ENCODE results near the gene SLC6A3.

The SLC6A3 gene

DNA sequence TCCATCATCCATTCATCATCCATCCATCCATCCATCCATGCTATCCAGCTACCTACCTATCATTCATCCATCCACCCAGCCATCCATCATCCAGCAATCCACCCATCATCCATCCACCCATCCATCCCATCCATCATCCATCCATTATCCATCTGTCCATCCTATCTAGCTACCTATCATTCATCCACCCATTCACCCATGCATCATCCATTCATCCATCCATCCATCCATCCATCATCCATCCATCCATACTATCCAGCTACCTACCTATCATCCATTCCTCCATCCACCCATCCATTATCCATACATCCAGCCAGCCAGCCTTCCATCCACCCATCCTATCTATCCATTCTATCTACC is 26.3 kb downstream of the SLC6A3 start:
- H3K4me3 ChIP-seq (ENCODE audit: low read depth, low read length) = no peak overlapping the region
- DNase-seq (ENCODE audit: low read depth) = no peak

DNA sequence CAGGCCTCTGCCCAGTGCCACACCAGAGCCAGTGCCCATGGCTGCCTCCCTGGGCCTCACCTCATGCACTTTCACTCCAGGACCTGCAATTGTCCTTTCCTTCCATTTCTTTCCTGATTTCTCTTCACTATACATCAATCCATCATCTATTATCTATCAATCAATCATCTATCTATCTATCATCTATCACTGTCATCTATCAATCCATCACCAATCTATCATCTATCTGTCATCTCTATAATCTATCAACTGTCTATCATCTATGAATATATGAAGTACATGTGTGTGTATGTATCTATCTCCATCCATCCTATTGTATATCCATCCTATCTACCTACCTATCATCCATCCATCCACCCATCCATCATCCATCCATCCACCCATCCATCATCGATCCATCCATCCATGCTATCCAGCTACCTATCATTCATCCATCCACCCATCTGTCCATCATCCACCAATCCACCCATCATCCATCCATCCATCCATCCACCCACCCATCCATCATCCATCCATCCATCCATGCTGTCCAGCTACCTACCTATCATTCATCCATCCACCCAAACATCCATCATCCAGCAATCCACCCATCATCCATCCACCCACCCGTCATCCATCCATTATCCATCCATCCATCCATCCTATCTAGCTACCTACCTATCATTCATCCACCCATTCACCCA is 26.9 kb downstream of the SLC6A3 start:
- no peak for DNase-seq (ENCODE audit: low read depth)
- H3K4me3 ChIP-seq (ENCODE audit: low read depth, low read length) = no peak overlapping the region
- no peak for TF ChIP-seq POLR2A (IDR thresholded peaks at IDR 0.05; ENCODE audit: extremely low read depth, insufficient read length)
- TF ChIP-seq, protein P1, sequence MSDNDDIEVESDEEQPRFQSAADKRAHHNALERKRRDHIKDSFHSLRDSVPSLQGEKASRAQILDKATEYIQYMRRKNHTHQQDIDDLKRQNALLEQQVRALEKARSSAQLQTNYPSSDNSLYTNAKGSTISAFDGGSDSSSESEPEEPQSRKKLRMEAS (IDR thresholded peaks at IDR 0.05; ENCODE audit: low read depth, low read length) = no peak
- TF ChIP-seq, protein P2, sequence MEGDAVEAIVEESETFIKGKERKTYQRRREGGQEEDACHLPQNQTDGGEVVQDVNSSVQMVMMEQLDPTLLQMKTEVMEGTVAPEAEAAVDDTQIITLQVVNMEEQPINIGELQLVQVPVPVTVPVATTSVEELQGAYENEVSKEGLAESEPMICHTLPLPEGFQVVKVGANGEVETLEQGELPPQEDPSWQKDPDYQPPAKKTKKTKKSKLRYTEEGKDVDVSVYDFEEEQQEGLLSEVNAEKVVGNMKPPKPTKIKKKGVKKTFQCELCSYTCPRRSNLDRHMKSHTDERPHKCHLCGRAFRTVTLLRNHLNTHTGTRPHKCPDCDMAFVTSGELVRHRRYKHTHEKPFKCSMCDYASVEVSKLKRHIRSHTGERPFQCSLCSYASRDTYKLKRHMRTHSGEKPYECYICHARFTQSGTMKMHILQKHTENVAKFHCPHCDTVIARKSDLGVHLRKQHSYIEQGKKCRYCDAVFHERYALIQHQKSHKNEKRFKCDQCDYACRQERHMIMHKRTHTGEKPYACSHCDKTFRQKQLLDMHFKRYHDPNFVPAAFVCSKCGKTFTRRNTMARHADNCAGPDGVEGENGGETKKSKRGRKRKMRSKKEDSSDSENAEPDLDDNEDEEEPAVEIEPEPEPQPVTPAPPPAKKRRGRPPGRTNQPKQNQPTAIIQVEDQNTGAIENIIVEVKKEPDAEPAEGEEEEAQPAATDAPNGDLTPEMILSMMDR (IDR thresholded peaks at IDR 0.05; ENCODE audit: low read depth, low read length) = no peak
- TF ChIP-seq MYC (IDR thresholded peaks at IDR 0.05; ENCODE audit: low read depth, low read length) = no peak

More for the DNA sequence above, 26.3 kb downstream of the SLC6A3 start:
- no peak for TF ChIP-seq POLR2A (IDR thresholded peaks at IDR 0.05; ENCODE audit: extremely low read depth, insufficient read length)
- no peak for TF ChIP-seq MYC (IDR thresholded peaks at IDR 0.05; ENCODE audit: low read depth, low read length)
- TF ChIP-seq, protein P2 (IDR thresholded peaks at IDR 0.05; ENCODE audit: low read depth, low read length) = no peak
- TF ChIP-seq, protein P1 (IDR thresholded peaks at IDR 0.05; ENCODE audit: low read depth, low read length) = no peak

DNA sequence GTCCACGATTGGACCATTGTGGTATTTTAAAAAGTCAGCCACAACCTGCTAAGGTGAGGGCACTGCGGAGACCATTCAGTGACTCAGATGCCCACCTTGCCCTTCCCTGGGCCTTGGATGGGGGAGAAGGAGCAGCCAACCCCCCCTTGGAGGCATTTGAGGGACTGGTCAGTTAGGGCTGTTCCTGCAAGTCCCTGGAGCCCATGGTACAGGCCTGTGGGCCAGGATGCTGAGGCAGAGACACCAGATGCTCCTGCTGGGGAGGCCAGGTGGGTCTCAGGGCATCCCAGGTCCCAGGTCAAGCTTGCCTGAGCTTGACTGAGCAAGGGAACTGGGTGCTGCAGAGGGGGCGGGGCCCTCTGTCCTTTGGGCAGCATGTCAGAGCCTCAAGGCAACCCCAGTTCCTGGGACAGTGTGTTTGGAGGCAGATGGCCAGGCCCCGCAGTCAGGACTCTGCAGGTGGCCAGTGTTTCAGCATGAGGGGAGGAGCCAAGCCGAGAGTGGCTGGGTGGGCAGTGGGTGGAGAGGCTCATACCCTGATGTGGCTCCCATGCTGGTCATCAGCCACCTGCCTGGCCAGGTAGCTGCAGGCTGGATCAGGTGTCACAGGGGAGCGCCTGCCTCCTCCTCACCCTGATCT is 27.5 kb downstream of the SLC6A3 start:
- no peak overlapping the region for H3K4me3 ChIP-seq (ENCODE audit: low read depth, low read length)
- DNase-seq (ENCODE audit: low read depth) = no peak
- TF ChIP-seq MYC (IDR thresholded peaks at IDR 0.05; ENCODE audit: low read depth, low read length) (no peak), POLR2A (IDR thresholded peaks at IDR 0.05; ENCODE audit: extremely low read depth, insufficient read length) (no peak)
- TF ChIP-seq, protein P2 (IDR thresholded peaks at IDR 0.05; ENCODE audit: low read depth, low read length) = no peak
- TF ChIP-seq, protein P1 (IDR thresholded peaks at IDR 0.05; ENCODE audit: low read depth, low read length) = no peak

DNA sequence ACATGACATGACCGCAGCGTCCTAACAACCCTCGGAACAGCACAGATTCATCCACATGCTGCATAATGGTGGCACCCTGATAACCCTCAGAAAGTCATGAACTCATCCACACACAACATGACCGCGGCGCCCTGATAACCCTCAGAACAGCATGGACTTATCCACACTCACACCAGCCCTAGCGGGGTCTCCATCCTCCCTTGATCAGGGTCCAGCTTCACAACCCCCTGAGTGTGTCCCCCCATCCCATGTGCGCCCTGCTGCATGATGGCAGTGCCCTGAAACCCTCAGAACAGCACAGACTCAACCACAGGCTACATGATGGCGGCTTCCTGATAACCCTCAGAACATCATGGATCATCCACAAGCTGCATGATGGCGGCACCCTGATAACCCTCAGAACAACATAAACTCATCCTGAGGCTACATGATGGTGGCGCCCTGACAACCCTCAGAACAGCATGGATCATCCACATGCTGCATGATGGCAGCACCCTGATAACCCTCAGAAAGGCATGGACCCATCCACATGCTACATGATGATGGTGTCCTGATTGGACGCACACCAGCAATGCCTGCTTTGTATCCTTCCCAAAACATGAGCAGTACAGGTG is 28.3 kb downstream of the SLC6A3 start:
- DNase-seq (ENCODE audit: low read depth) = no peak
- no peak overlapping the region for H3K4me3 ChIP-seq (ENCODE audit: low read depth, low read length)
- TF ChIP-seq MYC (IDR thresholded peaks at IDR 0.05; ENCODE audit: low read depth, low read length) = no peak
- TF ChIP-seq, protein P2 (IDR thresholded peaks at IDR 0.05; ENCODE audit: low read depth, low read length) = no peak
- no peak for TF ChIP-seq POLR2A (IDR thresholded peaks at IDR 0.05; ENCODE audit: extremely low read depth, insufficient read length)
- TF ChIP-seq, protein P1 (IDR thresholded peaks at IDR 0.05; ENCODE audit: low read depth, low read length) = no peak

DNA sequence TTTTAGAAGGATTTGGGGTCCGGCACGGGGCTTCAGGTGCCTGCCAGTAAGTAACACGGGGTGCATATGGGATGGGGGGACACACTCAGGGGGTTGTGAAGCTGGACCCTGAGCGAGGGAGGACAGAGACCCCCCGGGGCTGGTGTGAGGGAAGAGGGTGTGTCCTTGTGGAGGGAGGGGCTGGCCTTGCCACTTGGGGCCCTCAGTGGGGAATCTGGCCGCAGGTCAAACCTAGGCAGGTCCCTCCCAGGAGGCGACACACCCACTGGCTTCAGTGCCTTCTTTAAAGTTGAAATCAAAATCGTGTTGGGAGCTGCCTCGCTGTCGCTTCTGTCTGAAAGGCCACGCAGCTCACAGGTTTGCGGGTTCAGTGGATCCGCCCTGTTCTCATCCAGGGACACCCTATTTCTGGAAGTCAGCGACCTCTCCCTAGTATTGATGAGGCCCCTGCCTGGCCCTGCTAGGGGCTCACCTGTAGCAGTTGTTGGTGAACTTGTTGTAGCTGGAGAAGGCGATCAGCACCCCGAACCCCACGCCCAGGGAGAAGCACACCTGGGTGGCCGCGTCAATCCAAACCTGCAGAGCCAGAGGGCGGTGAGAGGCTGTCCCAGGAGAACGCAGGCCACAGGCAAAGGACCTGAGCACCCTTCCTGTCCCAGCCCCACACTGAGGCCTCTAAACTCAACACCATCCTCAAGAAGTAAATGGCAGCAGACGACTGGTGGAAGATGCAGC is 29.4 kb downstream of the SLC6A3 start:
- no peak overlapping the region for H3K4me3 ChIP-seq (ENCODE audit: low read depth, low read length)
- TF ChIP-seq POLR2A (IDR thresholded peaks at IDR 0.05; ENCODE audit: extremely low read depth, insufficient read length) (no peak), MYC (IDR thresholded peaks at IDR 0.05; ENCODE audit: low read depth, low read length) (no peak)
- TF ChIP-seq, protein P1 (IDR thresholded peaks at IDR 0.05; ENCODE audit: low read depth, low read length) = no peak
- TF ChIP-seq, protein P2 (IDR thresholded peaks at IDR 0.05; ENCODE audit: low read depth, low read length) = no peak
- no peak for DNase-seq (ENCODE audit: low read depth)
